Measurements from ENCODE around the gene PAPSS2. TPM values are rescaled to one million over a fixed set of nuclear protein-coding genes. Genes with fewer than 3 reads are reported as not detected.
A peak's percentile ranks its signal among the peaks of the same experiment; 100 is the strongest.

PAPSS2 gene
- total and polyA plus RNA-seq, 2 donors from 2014 or later, result 23.5 to 84.2 TPM

GRCh38 chr10:87661861-87662785 is 2.4 kb downstream of the PAPSS2 start:
- H3K27ac ChIP-seq (ENCODE audit: low read depth in 2 of 2, low read length in 2 of 2), result no peak overlapping the region
- intact Hi-C loops (cut with DNase I), result no loop called here

GRCh38 chr10:87664276-87664701 is 4.6 kb downstream of the PAPSS2 start:
- H3K9ac ChIP-seq (ENCODE audit: low read length in 3 of 3), result no peak overlapping the region
- H3K27ac ChIP-seq (ENCODE audit: low read depth in 2 of 2, low read length in 2 of 2), result no peak overlapping the region
- H3K4me3 ChIP-seq (ENCODE audit: low read length in 3 of 3), result no peak overlapping the region
- H3K27me3 ChIP-seq (ENCODE audit: control insufficient read depth, insufficient read depth, low read length), result no peaks in the 10 kb centered on the region
- H3K4me1 ChIP-seq (ENCODE audit: control insufficient read depth in 2 of 3, insufficient read depth in 2 of 3, low read depth in 1 of 3, low read length in 3 of 3), result peaks cover 0 to 14% (median 2%) of the 10 kb centered on the region in 3 donors
- no peaks in the 10 kb centered on the region for H3K36me3 ChIP-seq (ENCODE audit: control insufficient read depth in 2 of 3, insufficient read depth in 3 of 3, low read length in 3 of 3)
- intact Hi-C loops (cut with DNase I), result no loop called here
- no peak for TF ChIP-seq CTCF (IDR thresholded peaks at IDR 0.05; ENCODE audit: borderline replicate concordance, extremely low read depth, insufficient read depth)
- FAIRE-seq, result no peak
- H3K9me3 ChIP-seq (ENCODE audit: control insufficient read depth in 2 of 3, insufficient read depth in 1 of 3, low read length in 3 of 3), result no peaks in the 10 kb centered on the region
- DNase-seq, result no peak

More at GRCh38 chr10:87661861-87662785, 2.4 kb downstream of the PAPSS2 start:
- Histone ChIP-seq H3K9me3 (ENCODE audit: control insufficient read depth in 2 of 3, insufficient read depth in 1 of 3, low read length in 3 of 3) (no peaks in the 10 kb centered on the region), H3K27me3 (ENCODE audit: control insufficient read depth, insufficient read depth, low read length) (no peaks in the 10 kb centered on the region), H3K9ac (ENCODE audit: low read length in 3 of 3) (no peak overlapping the region), H3K4me1 (ENCODE audit: control insufficient read depth in 2 of 3, insufficient read depth in 2 of 3, low read depth in 1 of 3, low read length in 3 of 3) (peaks cover 0 to 9% (median 3%) of the 10 kb centered on the region in 3 donors), H3K4me3 (ENCODE audit: low read length in 3 of 3) (peak overlapping the region in 2 of 3 donors; percentile 6 to 92), H3K36me3 (ENCODE audit: control insufficient read depth in 2 of 3, insufficient read depth in 3 of 3, low read length in 3 of 3) (no peaks in the 10 kb centered on the region)
- DNase-seq (no peak), FAIRE-seq (no peak)
- no peak for TF ChIP-seq CTCF (IDR thresholded peaks at IDR 0.05; ENCODE audit: borderline replicate concordance, extremely low read depth, insufficient read depth)

- FAIRE-seq (no peak), DNase-seq (no peak)
- no peaks in the 10 kb centered on the region for H3K9me3 ChIP-seq (ENCODE audit: control insufficient read depth in 2 of 3, insufficient read depth in 1 of 3, low read length in 3 of 3)
- TF ChIP-seq CTCF (IDR thresholded peaks at IDR 0.05; ENCODE audit: borderline replicate concordance, extremely low read depth, insufficient read depth), result no peak
- H3K4me3 ChIP-seq (ENCODE audit: low read length in 3 of 3), result no peak overlapping the region
- H3K27me3 ChIP-seq (ENCODE audit: control insufficient read depth, insufficient read depth, low read length), result no peaks in the 10 kb centered on the region
- intact Hi-C loops (cut with DNase I), result no loop called here
- H3K4me1 ChIP-seq (ENCODE audit: control insufficient read depth in 2 of 3, insufficient read depth in 2 of 3, low read depth in 1 of 3, low read length in 3 of 3), result peaks cover 0 to 14% (median 0%) of the 10 kb centered on the region in 3 donors
- no peaks in the 10 kb centered on the region for H3K36me3 ChIP-seq (ENCODE audit: control insufficient read depth in 2 of 3, insufficient read depth in 3 of 3, low read length in 3 of 3)
- no peak overlapping the region for H3K27ac ChIP-seq (ENCODE audit: low read depth in 2 of 2, low read length in 2 of 2)
- no peak overlapping the region for H3K9ac ChIP-seq (ENCODE audit: low read length in 3 of 3)
Observed at GRCh38 chr10:87667493-87667892, 7.8 kb downstream of the PAPSS2 start.
